H54 (cell line): Measurements from ENCODE around the gene MRPS27.

Source experiments
- DNase-seq: peaks from one replicate; pipeline ENCODE4 v3.0.0; 2011; ENCODE audit warnings: low spot score, mixed read lengths; ENCODE audit not compliant: insufficient read length
- FAIRE-seq: peaks from 3 replicates; lab custom pipeline; 2011; peaks lifted over from hg19 to GRCh38; lab: Jason Lieb, UNC
- POLR2A ChIP-seq: IDR thresholded peaks from 2 replicates; pipeline ENCODE4 v1.6.1; 2011; ENCODE audit warnings: low read depth, mild to moderate bottlenecking, low read length

The MRPS27 gene

GRCh38 chr5:72234265-72234700, 85.8 kb downstream of the MRPS27 start:
- peak; percentile 69 for FAIRE-seq
- TF ChIP-seq POLR2A = no peak
- DNase-seq = peak; percentile 24

GRCh38 chr5:72233835-72234234, 86.2 kb downstream of the MRPS27 start:
- TF ChIP-seq POLR2A = no peak
- FAIRE-seq (no peak), DNase-seq (no peak)

- FAIRE-seq (no peak), DNase-seq (no peak)
- TF ChIP-seq POLR2A = no peak
Observed at GRCh38 chr5:72232838-72233237, 87.2 kb downstream of the MRPS27 start.

- TF ChIP-seq POLR2A = no peak
- DNase-seq (no peak), FAIRE-seq (no peak)
Observed at GRCh38 chr5:72231991-72232703, 87.9 kb downstream of the MRPS27 start.

GRCh38 chr5:72228960-72229359, 91.1 kb downstream of the MRPS27 start:
- DNase-seq (no peak), FAIRE-seq (no peak)
- TF ChIP-seq POLR2A = no peak

GRCh38 chr5:72226950-72227349, 93.1 kb downstream of the MRPS27 start:
- DNase-seq = no peak

GRCh38 chr5:72225741-72226140, 94.3 kb downstream of the MRPS27 start:
- DNase-seq (no peak), FAIRE-seq (no peak)
- no peak for TF ChIP-seq POLR2A

More at GRCh38 chr5:72226950-72227349, 93.1 kb downstream of the MRPS27 start:
- no peak for TF ChIP-seq POLR2A
- no peak for FAIRE-seq

- TF ChIP-seq POLR2A = 0 out of 2 replicates have a peak, but pooled peaks have one; percentile 16
- FAIRE-seq (no peak), DNase-seq (no peak)
Observed at GRCh38 chr5:72224946-72225463, 95.0 kb downstream of the MRPS27 start.

- no peak for TF ChIP-seq POLR2A
- DNase-seq (no peak), FAIRE-seq (no peak)
Observed at GRCh38 chr5:72223371-72223770, 96.7 kb downstream of the MRPS27 start.

- no peak for DNase-seq
- TF ChIP-seq POLR2A = no peak
- no peak for FAIRE-seq
Observed at GRCh38 chr5:72222521-72222920, 97.5 kb downstream of the MRPS27 start.

GRCh38 chr5:72221541-72221940, 98.5 kb downstream of the MRPS27 start:
- no peak for TF ChIP-seq POLR2A
- no peak for FAIRE-seq
- no peak for DNase-seq

GRCh38 chr5:72221099-72221498, 98.9 kb downstream of the MRPS27 start:
- TF ChIP-seq POLR2A = no peak
- FAIRE-seq (no peak), DNase-seq (no peak)

- no peak for FAIRE-seq
- no peak for DNase-seq
- no peak for TF ChIP-seq POLR2A
Observed at GRCh38 chr5:72216756-72217155, 103.3 kb downstream of the MRPS27 start.

- TF ChIP-seq POLR2A = no peak
- DNase-seq (no peak), FAIRE-seq (no peak)
Observed at GRCh38 chr5:72214168-72214567, 105.9 kb downstream of the MRPS27 start.

- DNase-seq (no peak), FAIRE-seq (no peak)
- no peak for TF ChIP-seq POLR2A
Observed at GRCh38 chr5:72213482-72213881, 106.6 kb downstream of the MRPS27 start.
